Hepatocyte (in vitro differentiated cells): ENCODE data around the gene LSM5. TPM values are rescaled to one million over a fixed set of nuclear protein-coding genes. Genes with fewer than 3 reads are reported as not detected.

Source experiments
- DNase-seq: peaks from one replicate; pipeline ENCODE4 v3.0.0-alpha.2; 2016; ENCODE audit warnings: low spot score
- H2AFZ ChIP-seq: fragments of 200-600 bp; sonication (generic); 2 replicates; pipeline ENCODE4 v1.6.0; 2016; ENCODE audit warnings: antibody characterized with exemption, mild to moderate bottlenecking
- H3K27ac ChIP-seq: fragments of 200-600 bp; sonication (generic); 2 replicates; pipeline ENCODE4 v1.5.1; 2016; ENCODE audit warnings: mild to moderate bottlenecking
- H3K27me3 ChIP-seq: fragments of 200-600 bp; sonication (generic); 2 replicates; pipeline ENCODE4 v1.6.1; 2016
- H3K36me3 ChIP-seq: fragments of 200-600 bp; sonication (generic); replicated peaks from 2 replicates; pipeline ENCODE4 v1.5.1; 2016; ENCODE audit warnings: low read depth; ENCODE audit not compliant: insufficient read depth
- H3K4me1 ChIP-seq: fragments of 200-600 bp; sonication (generic); 2 replicates; pipeline ENCODE4 v1.5.1; 2016; ENCODE audit warnings: mild to moderate bottlenecking, moderate library complexity; ENCODE audit not compliant: insufficient read depth
- H3K4me2 ChIP-seq: fragments of 200-600 bp; sonication (generic); 2 replicates; pipeline ENCODE4 v1.6.0; 2016
- H3K4me3 ChIP-seq: fragments of 200-600 bp; sonication (generic); 2 replicates; pipeline ENCODE4 v1.5.1; 2016; ENCODE audit warnings: mild to moderate bottlenecking
- H3K79me2 ChIP-seq: fragments of 200-600 bp; sonication (generic); 2 replicates; pipeline ENCODE4 v1.6.0; 2017; ENCODE audit warnings: mild to moderate bottlenecking
- H3K9me2 ChIP-seq: fragments of 200-600 bp; sonication (generic); replicated peaks from 2 replicates; pipeline ENCODE4 v1.6.0; 2017; ENCODE audit warnings: mild to moderate bottlenecking; ENCODE audit not compliant: insufficient read depth
- H3K9me3 ChIP-seq: fragments of 200-600 bp; sonication (generic); 2 replicates; pipeline ENCODE4 v1.5.1; 2016; ENCODE audit warnings: low read depth, mild to moderate bottlenecking
- H4K20me1 ChIP-seq: fragments of 200-600 bp; sonication (generic); 2 replicates; pipeline ENCODE4 v1.6.0; 2016; ENCODE audit warnings: mild to moderate bottlenecking; ENCODE audit not compliant: insufficient read depth, poor library complexity, severe bottlenecking
- EZH2 ChIP-seq: fragments of 200-600 bp; sonication (generic); IDR thresholded peaks from 2 replicates; pipeline ENCODE4 v1.6.1; 2016; ENCODE audit warnings: antibody characterized with exemption, mild to moderate bottlenecking, borderline replicate concordance
- EZH2phosphoT487 ChIP-seq: fragments of 200-600 bp; sonication (generic); IDR thresholded peaks from one replicate; pipeline ENCODE4 v1.6.1; 2018; ENCODE audit warnings: antibody characterized with exemption, mild to moderate bottlenecking, low read depth, moderate library complexity; ENCODE audit not compliant: unreplicated experiment, severe bottlenecking
- WGBS: methylation state at CpG from one replicate; pipeline ENCODE4 v1.1.6; 2016; ENCODE audit warnings: low lambda C conversion rate; ENCODE audit errors: missing lambda C conversion rate; 5-methylcytosine and 5-hydroxymethylcytosine counted together
- polyA plus RNA-seq: library from polyadenylated mRNA; unstranded; fragments of >200 nt; fragmentation: Nextera tagmentation; extraction: Ambion mirVana; gene quantifications from 2 replicates; pipeline ENCODE4 v1.2.1, GENCODE V29; 2016
- total RNA-seq: library from RNA; depleted of rRNA; stranded (reverse); fragments of >200 nt; gene quantifications from 2 replicates; pipeline ENCODE4 v1.2.3, GENCODE V29; 2014
- TF ChIP-seq, protein P1 (sequence below): fragments of 200-600 bp; sonication (generic); IDR thresholded peaks from 2 replicates; pipeline ENCODE4 v1.5.1; 2016; ENCODE audit warnings: antibody characterized with exemption, mild to moderate bottlenecking; ENCODE audit not compliant: poor library complexity

Gene LSM5
- total and polyA plus RNA-seq, 2 experiments from 2014 or later, result 38.4 to 92.7 TPM

DNA sequence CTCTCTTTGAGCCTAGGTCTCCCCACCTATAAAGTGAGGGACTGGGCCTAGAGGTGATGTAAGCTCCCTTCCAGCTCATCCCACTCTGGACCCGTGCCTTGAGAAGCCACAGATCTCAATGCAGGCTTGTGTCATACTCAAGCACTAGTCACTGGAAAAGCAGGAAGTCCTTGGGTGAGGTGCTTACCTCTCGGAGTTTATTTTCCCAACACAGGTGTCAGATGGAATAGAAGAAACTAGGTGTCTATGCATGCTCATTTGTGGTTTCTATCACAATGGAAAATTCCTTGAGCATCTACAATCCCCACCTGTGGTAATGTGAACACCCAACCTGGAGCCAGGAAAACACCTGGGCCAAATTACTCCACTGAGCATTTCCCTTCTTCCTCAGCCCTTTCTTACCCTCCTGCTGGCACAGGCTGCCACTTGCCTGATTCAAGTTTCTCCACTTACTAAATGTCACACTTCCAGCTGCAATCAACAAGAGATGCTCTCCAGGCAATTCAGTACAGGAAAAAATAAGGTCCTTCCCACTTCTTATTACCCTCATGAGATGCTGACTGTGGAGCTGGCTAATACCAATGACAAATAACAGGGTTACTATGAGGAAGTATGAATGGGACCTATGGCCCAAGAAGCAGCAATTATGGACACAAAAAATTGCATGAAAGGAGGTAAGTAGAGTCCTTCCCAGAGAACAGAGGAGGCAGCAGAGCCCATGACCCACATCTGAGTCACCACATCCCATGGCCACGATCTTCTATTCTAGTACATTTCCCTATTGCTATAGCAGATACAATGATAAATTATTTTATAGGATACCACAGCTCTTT lies 13.1 kb downstream of the LSM5 start:
- Histone ChIP-seq H3K9me2 (no peaks in the 10 kb centered on the region), H3K27me3 (no peaks in the 10 kb centered on the region), H3K4me3 (no peak overlapping the region), H3K9me3 (no peaks in the 10 kb centered on the region), H3K79me2 (no peaks in the 10 kb centered on the region), H3K36me3 (no peaks in the 10 kb centered on the region), H4K20me1 (no peaks in the 10 kb centered on the region), H3K4me2 (no peak overlapping the region), H3K27ac (no peak overlapping the region), H2AFZ (no peak overlapping the region), H3K4me1 (no peaks in the 10 kb centered on the region)
- DNase-seq, result no peak
- 79% methylated on average over 3 of the region's 3 CpGs for WGBS
- TF ChIP-seq, protein P1, sequence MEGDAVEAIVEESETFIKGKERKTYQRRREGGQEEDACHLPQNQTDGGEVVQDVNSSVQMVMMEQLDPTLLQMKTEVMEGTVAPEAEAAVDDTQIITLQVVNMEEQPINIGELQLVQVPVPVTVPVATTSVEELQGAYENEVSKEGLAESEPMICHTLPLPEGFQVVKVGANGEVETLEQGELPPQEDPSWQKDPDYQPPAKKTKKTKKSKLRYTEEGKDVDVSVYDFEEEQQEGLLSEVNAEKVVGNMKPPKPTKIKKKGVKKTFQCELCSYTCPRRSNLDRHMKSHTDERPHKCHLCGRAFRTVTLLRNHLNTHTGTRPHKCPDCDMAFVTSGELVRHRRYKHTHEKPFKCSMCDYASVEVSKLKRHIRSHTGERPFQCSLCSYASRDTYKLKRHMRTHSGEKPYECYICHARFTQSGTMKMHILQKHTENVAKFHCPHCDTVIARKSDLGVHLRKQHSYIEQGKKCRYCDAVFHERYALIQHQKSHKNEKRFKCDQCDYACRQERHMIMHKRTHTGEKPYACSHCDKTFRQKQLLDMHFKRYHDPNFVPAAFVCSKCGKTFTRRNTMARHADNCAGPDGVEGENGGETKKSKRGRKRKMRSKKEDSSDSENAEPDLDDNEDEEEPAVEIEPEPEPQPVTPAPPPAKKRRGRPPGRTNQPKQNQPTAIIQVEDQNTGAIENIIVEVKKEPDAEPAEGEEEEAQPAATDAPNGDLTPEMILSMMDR, result no peak
- TF ChIP-seq EZH2phosphoT487 (no peak), EZH2 (no peak)

DNA sequence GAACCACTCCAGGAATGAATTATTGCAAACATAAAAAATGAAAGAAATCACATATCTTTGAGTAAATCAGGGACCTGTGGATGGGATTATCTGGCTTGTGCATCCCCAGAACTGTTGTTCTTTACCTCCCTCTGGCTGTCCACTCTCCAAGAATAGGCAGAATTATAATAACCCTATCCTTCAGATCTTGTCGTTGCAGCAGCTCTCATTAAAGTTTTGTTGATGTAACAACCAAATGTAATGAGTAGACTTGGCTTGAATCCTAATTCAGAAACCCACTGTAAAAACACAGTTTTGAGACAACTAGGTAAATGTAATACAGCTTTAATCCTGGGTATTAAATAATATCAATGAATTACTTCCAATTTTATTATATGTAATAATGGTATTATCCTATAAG lies 16.2 kb downstream of the LSM5 start:
- TF ChIP-seq EZH2phosphoT487 (no peak), EZH2 (no peak)
- TF ChIP-seq, protein P1, result no peak
- no peaks in the 10 kb centered on the region for H3K4me1 ChIP-seq
- no peaks in the 10 kb centered on the region for H3K9me3 ChIP-seq
- no peak overlapping the region for H3K27ac ChIP-seq
- DNase-seq, result no peak
- WGBS, result 67% methylated on average over 1 of the region's 1 CpG
- no peaks in the 10 kb centered on the region for H3K36me3 ChIP-seq
- no peaks in the 10 kb centered on the region for H4K20me1 ChIP-seq
- no peak overlapping the region for H3K4me3 ChIP-seq
- H2AFZ ChIP-seq, result no peak overlapping the region
- no peaks in the 10 kb centered on the region for H3K9me2 ChIP-seq
- H3K4me2 ChIP-seq, result no peak overlapping the region
- no peaks in the 10 kb centered on the region for H3K79me2 ChIP-seq
- no peaks in the 10 kb centered on the region for H3K27me3 ChIP-seq

DNA sequence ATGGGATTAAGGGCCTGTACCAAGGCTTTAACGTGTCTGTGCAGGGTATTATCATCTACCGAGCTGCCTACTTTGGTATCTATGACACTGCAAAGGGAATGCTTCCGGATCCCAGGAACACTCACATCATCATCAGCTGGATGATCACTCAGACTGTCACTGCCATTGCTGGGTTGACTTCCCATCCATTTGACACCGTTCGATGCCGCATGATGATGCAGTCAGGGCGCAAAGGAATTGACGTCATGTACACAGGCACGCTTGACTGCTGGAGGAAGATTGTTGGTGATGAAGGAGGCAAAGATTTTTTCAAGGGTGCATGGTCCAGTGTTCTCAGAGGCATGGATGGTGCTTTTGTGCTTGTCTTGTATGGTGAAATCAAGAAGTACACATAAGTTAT lies 18.2 kb downstream of the LSM5 start:
- Histone ChIP-seq H3K4me2 (no peak overlapping the region), H3K4me3 (no peak overlapping the region), H3K9me3 (no peaks in the 10 kb centered on the region), H3K9me2 (no peaks in the 10 kb centered on the region), H3K36me3 (no peaks in the 10 kb centered on the region), H3K27ac (no peak overlapping the region), H2AFZ (no peak overlapping the region), H3K79me2 (no peaks in the 10 kb centered on the region), H4K20me1 (no peaks in the 10 kb centered on the region), H3K27me3 (no peaks in the 10 kb centered on the region), H3K4me1 (no peaks in the 10 kb centered on the region)
- DNase-seq, result no peak
- TF ChIP-seq EZH2phosphoT487 (no peak), EZH2 (no peak)
- TF ChIP-seq, protein P1, result no peak
- WGBS, result 91% methylated on average over 9 of the region's 9 CpGs
